Astrocyte (in vitro differentiated cells and primary cell): ENCODE measurements around the gene MAP3K14. TPM values are rescaled to one million over a fixed set of nuclear protein-coding genes. Genes with fewer than 3 reads are reported as not detected.
A peak's percentile ranks its signal among the peaks of the same experiment; 100 is the strongest.

Source experiments
- DNase-seq: peaks from one replicate; pipeline ENCODE4 v3.0.0-alpha.2; 2010; ENCODE audit warnings: low read depth
- FAIRE-seq: peaks from 2 replicates; lab custom pipeline; 2011; peaks lifted over from hg19 to GRCh38; lab: Jason Lieb, UNC
- H2AFZ ChIP-seq: 2 replicates; pipeline ENCODE4 v1.6.0; 2012; ENCODE audit warnings: low read depth, low read length, inconsistent platforms
- H3K27ac ChIP-seq: 2 replicates; pipeline ENCODE4 v1.5.1; 2011; ENCODE audit warnings: low read depth, low read length, inconsistent platforms
- H3K27me3 ChIP-seq: 2 replicates; pipeline ENCODE4 v1.6.0; 2011; ENCODE audit warnings: low read length, inconsistent platforms; ENCODE audit not compliant: insufficient read depth
- H3K36me3 ChIP-seq: 2 replicates; pipeline ENCODE4 v1.5.1; 2011; ENCODE audit warnings: low read length, inconsistent platforms; ENCODE audit not compliant: insufficient read depth
- H3K4me1 ChIP-seq: 2 replicates; pipeline ENCODE4 v1.5.1; 2011; ENCODE audit warnings: low read length, inconsistent platforms; ENCODE audit not compliant: insufficient read depth
- H3K4me2 ChIP-seq: 2 replicates; pipeline ENCODE4 v1.6.0; 2012; ENCODE audit warnings: low read length, inconsistent platforms
- H3K4me3 ChIP-seq: 2 replicates; pipeline ENCODE4 v1.5.1; 2011; ENCODE audit warnings: low read depth, mild to moderate bottlenecking, low read length, inconsistent platforms; ENCODE audit not compliant: insufficient read depth
- H3K79me2 ChIP-seq: 2 replicates; pipeline ENCODE4 v1.6.0; 2012; ENCODE audit warnings: mild to moderate bottlenecking, low read length, inconsistent platforms; ENCODE audit not compliant: insufficient read depth
- H3K9ac ChIP-seq: 2 replicates; pipeline ENCODE4 v1.6.0; 2012; ENCODE audit warnings: mild to moderate bottlenecking, low read length, inconsistent platforms
- H3K9me3 ChIP-seq: 2 replicates; pipeline ENCODE4 v1.5.1; 2012; ENCODE audit warnings: low read depth, mild to moderate bottlenecking, low read length, inconsistent platforms; ENCODE audit not compliant: insufficient read depth
- H4K20me1 ChIP-seq: 2 replicates; pipeline ENCODE4 v1.6.0; 2012; ENCODE audit warnings: low read length, inconsistent platforms; ENCODE audit not compliant: insufficient read depth
- H3K27ac Mint-ChIP-seq: one replicate; pipeline ENCODE4 v1.8.0; 2021; ENCODE audit warnings: mild to moderate bottlenecking, mixed read lengths; ENCODE audit not compliant: unreplicated experiment
- H3K27me3 Mint-ChIP-seq: one replicate; pipeline ENCODE4 v1.8.0; 2021; ENCODE audit warnings: low read depth, mixed read lengths; ENCODE audit not compliant: unreplicated experiment
- H3K36me3 Mint-ChIP-seq: one replicate; pipeline ENCODE4 v1.8.0; 2021; ENCODE audit warnings: low read depth, mixed read lengths; ENCODE audit not compliant: unreplicated experiment
- H3K4me1 Mint-ChIP-seq: one replicate; pipeline ENCODE4 v1.8.0; 2021; ENCODE audit warnings: low read depth, mixed read lengths; ENCODE audit not compliant: unreplicated experiment
- H3K4me3 Mint-ChIP-seq: one replicate; pipeline ENCODE4 v1.8.0; 2021; ENCODE audit warnings: mild to moderate bottlenecking, moderate library complexity, mixed read lengths; ENCODE audit not compliant: unreplicated experiment
- H3K9me3 Mint-ChIP-seq: one replicate; pipeline ENCODE4 v1.8.0; 2021; ENCODE audit warnings: mild to moderate bottlenecking, mixed read lengths; ENCODE audit not compliant: unreplicated experiment
- CTCF ChIP-seq: IDR thresholded peaks from 2 replicates; pipeline ENCODE4 v1.5.1; 2011; ENCODE audit warnings: low read depth, mild to moderate bottlenecking, inconsistent platforms, low read length, moderate library complexity; ENCODE audit not compliant: insufficient read depth
- EZH2 ChIP-seq: IDR thresholded peaks from 2 replicates; pipeline ENCODE4 v1.6.1; 2012; ENCODE audit warnings: mild to moderate bottlenecking, low read length, inconsistent platforms; ENCODE audit not compliant: insufficient read depth
- total RNA-seq: library from RNA; stranded (reverse); gene quantifications from 2 replicates; pipeline ENCODE4 v1.2.1, GENCODE V29; 2021

Gene MAP3K14
- total RNA-seq, 1 donor from 2014 or later: 10.8 TPM

DNA sequence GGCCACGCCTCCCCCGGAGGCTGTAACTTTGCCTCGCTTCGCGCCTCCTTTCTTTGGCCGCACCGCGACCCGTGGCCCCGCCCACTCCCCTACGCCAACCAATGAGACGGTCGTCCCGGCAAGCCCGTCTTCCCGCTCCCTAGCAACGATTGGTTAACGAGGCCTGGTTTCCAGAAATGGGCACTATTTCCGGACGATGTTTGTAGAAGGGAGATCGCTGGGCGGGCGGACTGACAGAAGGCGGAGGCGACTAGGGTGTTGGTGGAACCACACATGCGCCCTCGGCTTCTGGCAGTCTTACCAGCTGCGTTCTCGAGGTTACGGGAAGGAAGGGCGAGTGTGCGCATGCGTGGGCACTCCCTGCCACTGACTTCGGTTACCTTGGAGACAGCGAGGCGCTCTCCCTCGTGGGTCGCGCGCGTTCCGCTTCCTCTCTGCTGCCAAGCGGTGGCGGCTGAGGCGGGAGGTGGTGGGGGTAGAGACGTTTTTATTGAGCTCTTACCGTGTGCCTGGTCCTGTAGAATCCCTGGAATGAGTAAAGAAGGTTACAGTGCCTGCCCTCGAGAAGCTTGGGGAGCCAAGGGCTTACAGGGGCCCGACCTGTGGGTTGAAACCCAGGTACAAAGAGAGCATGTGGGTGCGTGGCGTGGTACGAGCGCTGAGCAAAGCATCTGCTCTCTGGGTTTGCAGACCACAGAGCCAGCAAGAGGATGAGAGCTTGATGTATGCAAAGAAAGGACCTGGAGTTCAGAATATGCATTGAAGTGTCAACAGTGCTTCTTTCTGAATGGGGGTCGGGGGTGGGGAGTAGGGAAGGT is 500 bp upstream of the MAP3K14 start:
- no peaks in the 10 kb centered on the region for H3K27me3 Mint-ChIP-seq
- peak overlapping the region; percentile 92 for H3K4me2 ChIP-seq
- no peaks in the 10 kb centered on the region for H3K36me3 ChIP-seq
- peak overlapping the region; percentile 86 for H3K4me3 Mint-ChIP-seq
- H3K4me1 Mint-ChIP-seq: peaks cover 75% of the 10 kb centered on the region
- H3K9ac ChIP-seq: peak overlapping the region; percentile 86
- H3K27ac ChIP-seq: peak overlapping the region; percentile 76
- no peaks in the 10 kb centered on the region for H3K9me3 Mint-ChIP-seq
- no peaks in the 10 kb centered on the region for H3K9me3 ChIP-seq
- TF ChIP-seq EZH2: peak; percentile 78
- TF ChIP-seq CTCF: no peak
- H2AFZ ChIP-seq: peak overlapping the region; percentile 86
- no peaks in the 10 kb centered on the region for H3K27me3 ChIP-seq
- peaks cover 69% of the 10 kb centered on the region for H3K4me1 ChIP-seq
- DNase-seq (peak; percentile 100), FAIRE-seq (no peak)
- peaks cover 42% of the 10 kb centered on the region for H3K79me2 ChIP-seq
- H3K27ac Mint-ChIP-seq: peak overlapping the region; percentile 93
- H4K20me1 ChIP-seq: peaks cover 40% of the 10 kb centered on the region
- H3K4me3 ChIP-seq: peak overlapping the region; percentile 80
- no peaks in the 10 kb centered on the region for H3K36me3 Mint-ChIP-seq

DNA sequence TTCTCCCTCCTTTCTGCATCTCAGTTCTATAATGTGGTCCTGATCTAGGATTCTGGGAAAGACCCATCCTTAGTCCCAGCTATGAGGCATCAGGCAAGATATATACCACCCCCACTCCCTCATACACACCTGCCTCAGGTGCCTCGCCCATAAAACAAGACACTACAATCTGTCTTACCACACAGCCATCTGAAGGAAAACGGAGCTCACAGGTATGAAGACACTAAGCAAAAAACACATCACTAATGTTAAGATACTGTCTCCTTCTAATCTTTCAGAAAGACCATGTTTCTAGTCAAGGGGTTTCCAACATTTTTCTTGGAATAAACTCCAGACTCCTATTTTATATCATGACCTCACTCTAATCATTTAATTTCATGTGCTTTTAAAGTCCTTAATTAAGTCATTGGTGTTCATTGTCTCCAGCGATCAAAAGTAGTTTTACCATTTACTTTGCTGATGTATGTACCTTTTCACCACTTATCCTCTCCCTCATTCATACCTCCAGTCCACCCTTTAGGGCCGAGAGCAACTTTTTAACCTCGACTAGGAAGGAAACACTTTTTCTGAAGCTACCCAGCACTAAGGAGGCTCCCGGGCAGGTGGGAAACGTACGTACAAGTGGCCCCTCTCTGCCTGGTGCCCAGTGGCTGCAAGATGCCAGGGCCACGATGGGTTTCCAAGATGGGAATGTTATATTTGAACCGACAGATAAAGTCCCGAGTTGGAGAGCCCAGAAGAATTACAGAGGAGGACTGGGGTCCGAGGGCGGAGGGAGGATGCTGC is 979 bp downstream of the MAP3K14 start:
- Histone ChIP-seq H3K4me1 (peaks cover 71% of the 10 kb centered on the region), H3K27me3 (no peaks in the 10 kb centered on the region), H3K9ac (peak overlapping the region; percentile 86), H3K4me3 (peak overlapping the region; percentile 80), H4K20me1 (peaks cover 55% of the 10 kb centered on the region), H3K9me3 (no peaks in the 10 kb centered on the region), H3K27ac (peak overlapping the region; percentile 67), H3K4me2 (peak overlapping the region; percentile 94), H3K79me2 (peaks cover 57% of the 10 kb centered on the region), H2AFZ (peak overlapping the region; percentile 29), H3K36me3 (no peaks in the 10 kb centered on the region)
- H3K9me3 Mint-ChIP-seq: no peaks in the 10 kb centered on the region
- no peak for DNase-seq
- peaks cover 71% of the 10 kb centered on the region for H3K4me1 Mint-ChIP-seq
- peak overlapping the region; percentile 91 for H3K4me3 Mint-ChIP-seq
- no peak for TF ChIP-seq EZH2
- TF ChIP-seq CTCF: no peak
- H3K36me3 Mint-ChIP-seq: peaks cover 2% of the 10 kb centered on the region
- H3K27me3 Mint-ChIP-seq: no peaks in the 10 kb centered on the region
- H3K27ac Mint-ChIP-seq: peak overlapping the region; percentile 31
- FAIRE-seq: no peak
